Measurements from ENCODE around the gene EPHA6. TPM values are rescaled to one million over a fixed set of nuclear protein-coding genes. Genes with fewer than 3 reads are reported as not detected.

The EPHA6 gene
- total and polyA plus RNA-seq, 9 of the 15 experiments (the other 6 are each of a cell fraction or from before 2014, with no cell fraction given): not detected

DNA sequence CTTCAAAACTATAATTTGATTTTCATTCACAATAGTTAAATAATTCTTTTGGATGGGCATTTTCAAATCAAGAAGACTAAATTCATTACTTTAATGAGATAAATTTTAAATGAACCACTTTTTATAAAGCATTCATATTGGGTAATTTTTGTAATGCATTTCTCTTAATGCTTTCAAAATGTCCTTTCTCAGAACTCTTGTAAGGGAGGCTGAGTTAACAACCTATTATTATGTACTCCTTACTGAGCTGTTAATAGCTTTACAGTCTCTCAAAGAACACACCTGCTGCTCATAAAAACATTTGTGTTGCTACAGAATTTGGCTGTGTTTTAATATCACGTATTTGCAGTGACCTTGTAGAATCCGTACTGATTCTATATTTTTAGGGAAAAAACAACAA is 616.2 kb downstream of the EPHA6 start (continued):
- TF ChIP-seq CEBPG (CRISPR knock-in tag; IDR thresholded peaks at IDR 0.05) (no peak), CEBPG (tag; conservative IDR thresholded peaks at IDR 0.05 in 1 of 2, IDR thresholded peaks at IDR 0.05 in 1 of 2) (no peak), KAT7 (CRISPR knock-in tag; IDR thresholded peaks at IDR 0.05; ENCODE audit: borderline replicate concordance) (no peak), NR2F6 (CRISPR knock-in tag; IDR thresholded peaks at IDR 0.05) (no peak), ZNF695 (CRISPR knock-in tag; IDR thresholded peaks at IDR 0.05) (no peak), NCOA1 (IDR thresholded peaks at IDR 0.05; ENCODE audit: low read depth) (no peak), CBFB (CRISPR knock-in tag; IDR thresholded peaks at IDR 0.05) (no peak), RNF2 (IDR thresholded peaks at IDR 0.05) (no peak), ZNF79 (CRISPR knock-in tag; IDR thresholded peaks at IDR 0.05; ENCODE audit: low read depth) (no peak), SP2 (IDR thresholded peaks at IDR 0.05; ENCODE audit: extremely low read depth, low read depth, low read length, poor library complexity, severe bottlenecking) (no peak), NBN (IDR thresholded peaks at IDR 0.05; ENCODE audit: low read depth) (no peak), THAP12 (CRISPR knock-in tag; IDR thresholded peaks at IDR 0.05) (no peak)

All from K562 (cell line).